ENCODE measurements around the gene C1orf226.

Gene C1orf226

DNA sequence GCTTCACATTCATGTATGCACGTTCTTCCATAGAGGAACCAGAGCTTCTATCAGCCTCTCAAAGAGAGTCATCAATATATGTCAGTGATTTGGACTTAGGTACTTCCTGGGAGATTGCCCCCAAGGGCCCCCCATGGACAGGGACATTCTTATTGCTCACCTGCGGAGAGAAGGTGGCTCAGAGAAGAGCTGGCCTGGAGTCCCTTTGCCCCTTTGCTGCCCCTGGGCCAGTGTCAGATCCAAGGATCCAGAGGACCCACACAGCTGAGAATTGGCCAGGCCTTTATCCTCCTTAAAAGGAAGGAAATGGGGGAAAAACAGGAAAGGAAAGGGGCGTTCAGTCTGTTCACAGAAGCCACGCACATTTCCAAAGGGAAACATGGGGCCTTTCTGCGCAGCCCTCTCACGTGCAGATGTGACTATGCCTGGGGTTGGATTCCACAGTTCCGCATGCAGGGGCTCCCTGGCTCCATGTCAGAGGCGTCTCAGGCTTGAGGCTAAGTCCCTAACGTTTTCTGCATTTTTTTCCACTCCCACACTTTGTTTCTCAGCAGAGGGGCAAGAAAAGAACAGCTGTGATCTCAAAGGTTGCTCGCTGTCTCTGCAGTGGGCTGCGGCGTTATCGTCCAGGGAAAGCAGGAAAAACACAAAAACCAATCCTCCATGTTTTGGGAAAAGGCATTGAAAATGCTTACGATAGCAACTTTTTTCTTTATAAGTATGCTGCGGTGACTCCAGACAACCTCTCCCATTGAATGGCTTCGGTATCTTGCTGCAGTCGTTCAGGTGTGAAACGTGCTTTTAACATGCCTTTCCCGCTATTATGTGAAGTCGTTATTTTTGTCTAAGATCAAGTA lies 5.9 kb downstream of the C1orf226 start:
- TF ChIP-seq, protein P1, sequence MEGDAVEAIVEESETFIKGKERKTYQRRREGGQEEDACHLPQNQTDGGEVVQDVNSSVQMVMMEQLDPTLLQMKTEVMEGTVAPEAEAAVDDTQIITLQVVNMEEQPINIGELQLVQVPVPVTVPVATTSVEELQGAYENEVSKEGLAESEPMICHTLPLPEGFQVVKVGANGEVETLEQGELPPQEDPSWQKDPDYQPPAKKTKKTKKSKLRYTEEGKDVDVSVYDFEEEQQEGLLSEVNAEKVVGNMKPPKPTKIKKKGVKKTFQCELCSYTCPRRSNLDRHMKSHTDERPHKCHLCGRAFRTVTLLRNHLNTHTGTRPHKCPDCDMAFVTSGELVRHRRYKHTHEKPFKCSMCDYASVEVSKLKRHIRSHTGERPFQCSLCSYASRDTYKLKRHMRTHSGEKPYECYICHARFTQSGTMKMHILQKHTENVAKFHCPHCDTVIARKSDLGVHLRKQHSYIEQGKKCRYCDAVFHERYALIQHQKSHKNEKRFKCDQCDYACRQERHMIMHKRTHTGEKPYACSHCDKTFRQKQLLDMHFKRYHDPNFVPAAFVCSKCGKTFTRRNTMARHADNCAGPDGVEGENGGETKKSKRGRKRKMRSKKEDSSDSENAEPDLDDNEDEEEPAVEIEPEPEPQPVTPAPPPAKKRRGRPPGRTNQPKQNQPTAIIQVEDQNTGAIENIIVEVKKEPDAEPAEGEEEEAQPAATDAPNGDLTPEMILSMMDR (conservative IDR thresholded peaks at IDR 0.05; ENCODE audit: low read length): no peak
- no peak overlapping the region for H3K4me3 ChIP-seq (ENCODE audit: low read length)
- DNase-seq (ENCODE audit: low read depth): no peak

DNA sequence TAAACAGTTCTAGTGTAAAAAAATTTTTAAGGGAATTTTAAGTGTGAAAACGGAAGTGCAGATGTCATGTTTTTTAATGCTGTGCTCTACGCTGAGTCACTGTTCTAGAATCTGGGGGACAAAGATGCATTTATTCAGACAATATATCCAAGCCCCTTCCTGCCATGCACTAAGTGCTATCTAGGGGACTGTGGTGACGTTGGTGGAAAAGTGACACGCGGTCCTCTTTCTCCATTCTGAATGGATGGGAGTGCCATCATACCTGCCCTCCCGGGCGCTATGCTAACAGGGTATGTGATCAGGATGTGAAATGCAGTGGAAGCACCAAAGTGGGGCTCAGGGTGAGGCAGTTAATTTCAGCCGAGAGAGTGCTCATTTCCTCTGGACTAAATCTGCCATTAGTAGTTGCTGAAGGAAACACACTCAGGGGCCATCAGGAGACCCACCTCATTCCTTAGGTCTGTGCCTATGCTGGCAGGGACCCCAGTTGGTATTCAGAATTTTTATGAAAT lies 6.6 kb downstream of the C1orf226 start:
- H3K4me3 ChIP-seq (ENCODE audit: low read length): no peak overlapping the region
- DNase-seq (ENCODE audit: low read depth): no peak
- TF ChIP-seq, protein P1 (conservative IDR thresholded peaks at IDR 0.05; ENCODE audit: low read length): no peak

DNA sequence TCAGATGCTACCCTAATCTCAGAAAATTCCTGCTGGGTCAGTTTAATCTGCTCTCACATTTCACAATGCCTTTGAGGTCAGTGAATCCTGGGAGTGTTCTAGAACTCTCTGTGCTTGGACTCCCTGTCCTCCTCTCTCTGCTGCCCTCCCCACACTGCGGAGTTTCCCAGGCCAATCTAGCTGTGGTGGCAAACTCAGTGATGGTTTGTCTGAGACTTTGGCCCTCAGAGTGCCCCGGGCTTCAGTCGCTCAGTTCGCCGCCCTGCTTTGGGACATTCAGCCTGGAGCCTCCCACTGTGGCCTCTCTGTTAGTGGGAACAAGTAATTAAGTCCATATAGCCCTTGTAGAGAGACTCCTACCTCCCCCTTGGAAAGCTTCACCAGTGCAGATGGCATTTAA lies 7.1 kb downstream of the C1orf226 start:
- no peak overlapping the region for H3K4me3 ChIP-seq (ENCODE audit: low read length)
- TF ChIP-seq, protein P1 (conservative IDR thresholded peaks at IDR 0.05; ENCODE audit: low read length): no peak
- DNase-seq (ENCODE audit: low read depth): no peak

DNA sequence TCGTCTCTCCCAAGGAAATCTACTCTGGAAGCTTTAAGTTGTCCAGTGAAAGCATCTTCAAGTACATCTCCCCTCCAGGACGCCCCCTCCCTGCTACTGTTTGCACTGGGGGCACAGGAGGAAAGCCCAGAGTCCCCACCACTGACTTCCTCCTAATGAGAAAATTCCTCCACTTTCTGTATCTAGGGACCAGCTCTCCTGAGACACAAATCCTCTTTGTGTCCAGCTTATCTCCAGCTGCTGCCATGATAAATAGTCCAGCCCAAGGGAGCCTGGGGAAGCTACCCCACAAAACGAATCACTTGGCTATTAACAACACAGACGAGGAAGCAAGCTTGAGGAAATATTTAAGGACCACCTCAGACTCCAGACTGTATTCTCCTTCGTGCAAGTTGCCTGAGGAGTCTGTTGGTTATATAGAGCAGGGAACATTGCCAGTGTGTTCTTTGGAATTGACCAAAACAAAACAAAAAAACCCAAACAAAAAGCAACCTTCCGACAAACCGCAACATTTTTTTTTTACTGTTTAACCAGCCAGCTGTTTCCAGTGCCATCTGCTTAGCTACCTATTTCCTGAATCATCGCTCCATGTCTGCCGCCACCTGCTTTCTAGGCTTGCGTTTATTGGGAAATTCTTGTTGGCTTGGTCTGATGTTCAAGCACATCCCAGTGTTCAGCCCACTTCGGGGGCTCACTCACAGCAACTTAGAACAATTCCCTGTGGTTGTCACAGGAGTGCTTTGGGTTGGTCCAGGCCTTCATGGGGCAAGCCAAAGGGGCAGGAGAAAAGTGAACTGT lies 7.7 kb downstream of the C1orf226 start:
- TF ChIP-seq, protein P1 (conservative IDR thresholded peaks at IDR 0.05; ENCODE audit: low read length): no peak

DNA sequence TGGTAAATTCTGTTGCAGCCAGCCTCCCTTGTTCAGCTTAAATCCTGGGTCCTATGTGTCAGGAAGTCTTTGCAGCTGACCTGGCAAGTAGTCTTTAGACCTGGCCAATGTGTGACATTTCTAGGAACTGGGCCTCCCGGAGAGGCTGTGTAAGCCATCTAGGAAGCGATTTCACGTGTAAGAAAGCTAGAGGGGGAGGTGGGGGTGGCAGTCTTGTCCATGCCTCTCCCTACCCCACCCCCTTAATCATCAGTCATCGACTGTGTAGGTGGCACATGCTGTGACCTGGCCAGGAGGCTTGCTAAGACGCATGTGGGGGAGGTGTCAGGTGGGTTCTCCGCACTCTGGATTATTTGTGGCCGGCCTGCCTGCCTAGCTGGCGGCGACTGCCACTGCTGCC lies 8.4 kb downstream of the C1orf226 start:
- no peak overlapping the region for H3K4me3 ChIP-seq (ENCODE audit: low read length)
- TF ChIP-seq, protein P1 (conservative IDR thresholded peaks at IDR 0.05; ENCODE audit: low read length): no peak
- DNase-seq (ENCODE audit: low read depth): no peak

More for the DNA sequence above, 7.7 kb downstream of the C1orf226 start:
- no peak overlapping the region for H3K4me3 ChIP-seq (ENCODE audit: low read length)
- peak; percentile 48 for DNase-seq (ENCODE audit: low read depth)

DNA sequence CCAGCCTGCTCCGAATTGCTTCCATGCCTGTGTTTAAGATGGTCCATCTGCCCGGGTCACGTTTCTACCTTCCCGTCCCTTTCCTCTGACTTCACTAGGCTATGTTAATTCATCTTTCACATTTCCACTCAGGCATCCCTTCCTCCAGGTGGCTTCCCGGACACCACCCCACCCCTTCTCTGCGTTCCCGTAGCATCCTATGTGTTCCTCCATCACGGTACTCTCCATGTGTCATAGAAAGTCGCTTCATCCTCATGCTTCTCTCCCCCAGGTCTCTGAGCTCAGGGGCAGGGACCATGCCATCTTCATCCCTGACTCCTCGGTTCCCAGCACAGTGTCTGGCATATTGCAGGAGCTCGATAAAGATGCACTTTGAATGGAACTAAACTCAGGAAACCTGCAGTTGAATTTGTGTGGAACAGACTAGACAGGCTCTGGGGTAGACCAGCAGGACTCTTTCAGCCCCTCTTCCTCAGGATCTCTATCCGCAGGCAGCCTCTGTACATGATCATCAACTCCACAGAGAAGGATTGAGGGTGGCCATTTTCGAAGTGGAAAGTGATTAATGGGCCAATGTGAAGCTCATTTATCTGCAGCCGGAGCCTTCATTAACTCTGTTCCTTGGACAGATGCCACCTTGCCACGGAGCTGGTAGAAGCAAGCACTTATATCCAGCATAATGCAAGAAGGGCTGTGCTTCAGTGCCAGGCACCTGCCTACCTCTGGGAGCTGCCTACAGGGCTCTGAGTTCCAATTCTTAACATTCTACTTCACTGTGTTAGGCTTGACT lies 9.1 kb downstream of the C1orf226 start:
- no peak overlapping the region for H3K4me3 ChIP-seq (ENCODE audit: low read length)
- TF ChIP-seq, protein P1 (conservative IDR thresholded peaks at IDR 0.05; ENCODE audit: low read length): no peak
- DNase-seq (ENCODE audit: low read depth): no peak

Data from AG10803 (cell line).